Natural killer cell treated with Interleukin-12 subunit alpha and Interleukin-12 subunit beta and Interleukin-15 and Interleukin-18, amount 100 ng/mL, for 72 hours (primary cell): Measurements from ENCODE around the gene CFTR. TPM values are rescaled to one million over a fixed set of nuclear protein-coding genes. Genes with fewer than 3 reads are reported as not detected.
"Not testable (repeated sequence)": the region's sequence is repeated elsewhere in the genome, so short reads cannot be mapped to it uniquely, and the experiment has no call there.

Source experiments
- ATAC-seq, 2 donors: fragments of 150-1000 bp; cut with Tn5 transposase in 1 of 2; sonication (Bioruptor Pico), chemical (Tn5 transposase) in 1 of 2; 2 replicates each; pipeline ENCODE4 v1.10.0; 2021
- DNase-seq: peaks from one replicate; pipeline ENCODE4 v3.0.0; 2022; ENCODE audit warnings: low spot score
- H3K27ac Mint-ChIP-seq, 2 donors: 1 replicate in 1 of 2; 2 replicates in 1 of 2; pipeline ENCODE4 v1.8.0; 2022; ENCODE audit warnings: mixed read lengths in 2 of 2, mild to moderate bottlenecking in 1 of 2, moderate library complexity in 1 of 2
- H3K27me3 Mint-ChIP-seq, 2 donors: 1 replicate in 1 of 2; 2 replicates in 1 of 2; pipeline ENCODE4 v1.8.0; 2022; ENCODE audit warnings: mixed read lengths in 2 of 2
- H3K36me3 Mint-ChIP-seq: one replicate; pipeline ENCODE4 v1.8.0; 2022; ENCODE audit warnings: mixed read lengths
- H3K4me1 Mint-ChIP-seq, 2 donors: 1 replicate in 1 of 2; 2 replicates in 1 of 2; pipeline ENCODE4 v1.8.0; 2022; ENCODE audit warnings: low read depth in 2 of 2, mixed read lengths in 2 of 2, mild to moderate bottlenecking in 1 of 2
- H3K4me3 Mint-ChIP-seq: one replicate; pipeline ENCODE4 v1.8.0; 2022; ENCODE audit warnings: mixed read lengths
- H3K9me3 Mint-ChIP-seq: 2 replicates; pipeline ENCODE4 v1.8.0; 2022; ENCODE audit warnings: mixed read lengths
- total RNA-seq, 2 donors: library from RNA; stranded (reverse); gene quantifications; one replicate each; pipeline ENCODE4 v1.2.3, GENCODE V29; 2022

The CFTR gene
- not detected for total RNA-seq

- H3K27me3 Mint-ChIP-seq, result peaks cover 18 to 24% of the 10 kb centered on the region in 2 donors
- no peak within 1 kb of the TSS for H3K27ac Mint-ChIP-seq
- H3K4me3 Mint-ChIP-seq, result no peak within 1 kb of the TSS
- no peaks in the 10 kb centered on the region for H3K9me3 Mint-ChIP-seq
- no peak for ATAC-seq
- DNase-seq, result no peak
- no peaks in the 10 kb centered on the region for H3K4me1 Mint-ChIP-seq
- no peaks in the 10 kb centered on the region for H3K36me3 Mint-ChIP-seq
Observed at GRCh38 chr7:117479225-117480054, at the start of gene CFTR. Gene CFTR, plus strand, starts transcription at chr7:117480025. Its CDS starts 70 bp downstream, at chr7:117480095.

DNA sequence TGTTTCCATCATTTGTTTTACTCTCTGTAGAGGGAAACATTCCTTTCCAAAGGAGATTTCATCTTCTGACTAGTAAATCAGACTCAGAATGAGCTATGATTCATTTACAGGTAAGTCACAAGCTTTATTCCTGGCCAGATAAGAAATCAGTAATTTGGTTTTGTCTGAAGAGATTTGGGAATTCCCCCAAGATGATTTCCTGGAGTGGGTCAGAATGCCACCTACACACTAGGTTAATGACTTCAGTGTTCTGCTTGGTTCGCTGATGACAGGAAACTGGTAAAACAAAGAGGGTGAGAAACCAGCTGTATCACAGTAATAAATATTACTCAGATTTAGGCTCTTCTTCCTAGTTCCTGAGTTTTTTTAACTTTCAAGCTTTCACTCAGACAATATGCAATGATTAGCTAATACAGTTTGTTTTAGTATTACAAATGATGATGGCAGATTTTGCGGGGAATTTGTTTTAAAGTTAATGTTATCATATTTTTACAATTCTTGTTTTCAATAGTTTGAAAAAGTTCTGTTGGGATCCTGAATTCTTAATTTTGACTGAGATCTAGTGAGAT is 44.3 kb upstream of the CFTR start:
- ATAC-seq (no peak), DNase-seq (no peak)
- Mint-ChIP-seq H3K36me3 (no peaks in the 10 kb centered on the region), H3K4me3 (no peak overlapping the region), H3K4me1 (no peaks in the 10 kb centered on the region), H3K9me3 (no peaks in the 10 kb centered on the region), H3K27me3 (no peaks in the 10 kb centered on the region), H3K27ac (no peak overlapping the region)

- no peak for ATAC-seq
- Mint-ChIP-seq H3K9me3 (peaks cover 10% of the 10 kb centered on the region), H3K36me3 (no peaks in the 10 kb centered on the region), H3K4me1 (no peaks in the 10 kb centered on the region), H3K27me3 (no peaks in the 10 kb centered on the region), H3K4me3 (no peak overlapping the region), H3K27ac (no peak overlapping the region)
- no peak for DNase-seq
Observed at GRCh38 chr7:117444646-117445045, 35.2 kb upstream of the CFTR start.

- no peaks in the 10 kb centered on the region for H3K4me1 Mint-ChIP-seq
- H3K4me3 Mint-ChIP-seq, result no peak overlapping the region
- H3K36me3 Mint-ChIP-seq, result no peaks in the 10 kb centered on the region
- H3K27ac Mint-ChIP-seq, result no peak overlapping the region
- no peaks in the 10 kb centered on the region for H3K27me3 Mint-ChIP-seq
- DNase-seq (no peak), ATAC-seq (no peak)
- H3K9me3 Mint-ChIP-seq, result peaks cover 15% of the 10 kb centered on the region
Observed at GRCh38 chr7:117445206-117445605, 34.6 kb upstream of the CFTR start.

DNA sequence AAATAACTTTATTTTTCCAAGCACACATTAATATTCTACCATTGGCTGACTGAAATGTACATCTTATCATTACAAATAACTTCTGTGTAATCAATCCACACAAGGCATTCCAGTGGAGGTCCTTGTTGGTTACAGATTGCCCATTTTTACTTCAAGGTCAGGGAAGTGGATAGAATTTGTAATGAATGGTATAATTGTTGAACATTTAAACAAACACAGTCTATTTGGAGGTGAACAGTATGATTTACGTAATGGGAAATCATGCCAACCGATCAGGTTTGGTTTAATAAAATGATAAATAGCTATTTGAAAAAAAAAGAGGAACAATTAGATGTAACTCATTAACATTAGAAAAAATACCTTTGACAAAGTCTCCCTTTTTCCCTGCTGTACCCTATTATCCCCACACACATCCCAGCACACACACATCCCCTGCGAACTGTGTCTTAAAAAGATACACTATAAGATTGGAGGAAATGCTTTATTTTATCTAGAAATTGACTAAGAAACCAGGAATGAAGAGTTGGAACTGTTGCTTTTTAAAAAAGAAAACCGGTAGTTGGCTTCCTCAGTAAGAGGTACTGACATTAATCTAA is 33.5 kb upstream of the CFTR start:
- no peak for ATAC-seq

DNA sequence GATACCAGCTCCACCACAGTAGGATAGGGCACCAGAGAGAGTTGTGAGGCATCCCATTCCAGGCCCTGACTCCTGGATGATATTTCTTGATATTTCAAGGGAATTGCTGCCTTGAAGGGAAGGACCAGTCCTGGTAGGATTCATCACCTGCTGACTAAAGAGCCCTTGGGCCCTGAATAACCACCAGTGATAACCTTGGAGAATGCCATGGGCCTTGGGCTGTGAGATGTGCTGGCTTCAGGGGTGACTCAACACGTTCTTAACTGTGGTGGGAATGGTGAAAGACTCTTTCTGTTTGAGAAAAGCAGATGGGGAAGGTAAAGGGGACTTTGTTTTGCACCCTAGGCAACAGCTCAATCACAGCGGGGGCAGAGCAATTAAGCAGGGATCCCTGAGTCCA is 31.2 kb upstream of the CFTR start:
- no peaks in the 10 kb centered on the region for H3K36me3 Mint-ChIP-seq
- H3K4me1 Mint-ChIP-seq, result no peaks in the 10 kb centered on the region
- DNase-seq, result no peak

More for the DNA sequence above, 33.5 kb upstream of the CFTR start:
- Mint-ChIP-seq H3K36me3 (no peaks in the 10 kb centered on the region), H3K27ac (no peak overlapping the region), H3K4me3 (no peak overlapping the region), H3K4me1 (no peaks in the 10 kb centered on the region), H3K27me3 (no peaks in the 10 kb centered on the region), H3K9me3 (peaks cover 25% of the 10 kb centered on the region)
- no peak for DNase-seq

GRCh38 chr7:117458977-117459583 is 20.7 kb upstream of the CFTR start:
- H3K27ac Mint-ChIP-seq, result no peak overlapping the region

More for the DNA sequence above, 31.2 kb upstream of the CFTR start:
- Mint-ChIP-seq H3K9me3 (peaks cover 29% of the 10 kb centered on the region), H3K27ac (no peak overlapping the region), H3K4me3 (no peak overlapping the region), H3K27me3 (no peaks in the 10 kb centered on the region)
- ATAC-seq, result no peak

GRCh38 chr7:117459735-117460134 is 20.1 kb upstream of the CFTR start:
- Mint-ChIP-seq H3K27me3 (no peaks in the 10 kb centered on the region), H3K27ac (no peak overlapping the region), H3K9me3 (peaks cover 3% of the 10 kb centered on the region), H3K4me3 (no peak overlapping the region), H3K36me3 (no peaks in the 10 kb centered on the region), H3K4me1 (no peaks in the 10 kb centered on the region)
- ATAC-seq, result no peak
- no peak for DNase-seq

More at GRCh38 chr7:117458977-117459583, 20.7 kb upstream of the CFTR start:
- Mint-ChIP-seq H3K4me1 (no peaks in the 10 kb centered on the region), H3K9me3 (peaks cover 3% of the 10 kb centered on the region), H3K27me3 (no peaks in the 10 kb centered on the region), H3K36me3 (no peaks in the 10 kb centered on the region), H3K4me3 (no peak overlapping the region)
- no peak for ATAC-seq
- no peak for DNase-seq

DNA sequence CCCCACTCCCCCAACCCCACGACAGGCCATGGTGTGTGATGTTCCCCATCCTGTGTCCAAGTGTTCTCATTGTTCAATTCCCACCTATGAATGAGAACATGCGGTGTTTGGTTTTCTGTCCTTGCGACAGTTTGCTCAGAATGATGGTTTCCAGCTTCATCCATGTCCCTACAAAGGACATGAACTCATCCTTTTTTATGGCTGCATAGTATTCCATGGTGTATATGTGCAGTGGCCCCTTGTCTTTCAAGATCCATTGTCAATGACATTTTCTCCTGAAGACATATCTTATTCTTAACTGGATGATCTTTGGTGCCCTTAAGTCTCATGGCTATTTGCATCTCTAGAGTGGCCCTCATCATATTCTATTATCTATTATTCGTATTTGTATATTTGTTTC is 19.0 kb upstream of the CFTR start:
- H3K4me1 Mint-ChIP-seq, H3K27me3 Mint-ChIP-seq, H3K36me3 Mint-ChIP-seq, DNase-seq, H3K9me3 Mint-ChIP-seq, H3K27ac Mint-ChIP-seq, ATAC-seq, H3K4me3 Mint-ChIP-seq: not testable (repeated sequence)

DNA sequence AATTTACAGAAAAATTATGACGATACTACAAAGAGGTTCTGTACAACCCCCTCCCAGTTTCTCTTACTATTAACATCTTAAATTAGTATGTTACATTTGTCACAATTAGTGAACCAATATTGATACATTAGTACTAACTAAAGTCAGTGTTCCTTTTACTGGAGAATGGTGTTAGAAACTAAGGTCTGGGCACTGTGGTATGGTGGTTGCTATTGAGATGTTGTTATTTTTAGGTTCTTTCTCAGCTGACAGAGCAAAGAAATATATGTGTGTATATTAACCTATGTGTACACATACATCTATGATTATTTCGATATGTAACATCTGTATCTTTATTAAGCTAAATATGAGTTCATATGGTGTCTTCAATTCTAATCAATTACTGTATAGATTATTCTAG is 11.7 kb upstream of the CFTR start:
- Mint-ChIP-seq H3K9me3 (no peaks in the 10 kb centered on the region), H3K36me3 (no peaks in the 10 kb centered on the region)

DNA sequence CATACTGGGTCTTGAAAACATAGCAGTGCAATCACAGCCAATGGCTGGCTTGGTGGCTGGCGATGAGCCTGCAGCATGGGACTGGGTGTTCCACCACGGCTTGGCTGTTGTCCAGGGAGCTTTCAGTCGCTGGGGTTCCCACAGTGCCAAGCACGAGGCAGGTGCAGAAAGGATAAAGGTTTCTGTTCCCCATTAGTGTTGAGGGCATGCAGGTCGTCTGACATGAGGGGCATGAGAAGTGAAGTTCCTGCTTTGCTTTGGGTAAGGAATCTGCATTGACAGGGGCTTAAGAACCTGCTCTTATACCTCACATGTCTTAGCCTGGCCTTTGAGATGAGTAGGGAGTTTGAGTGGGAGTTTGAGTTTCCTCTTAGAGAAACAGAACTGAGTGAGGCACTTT is 9.0 kb upstream of the CFTR start:
- Mint-ChIP-seq H3K4me3 (no peak overlapping the region), H3K4me1 (no peaks in the 10 kb centered on the region), H3K9me3 (no peaks in the 10 kb centered on the region), H3K27ac (no peak overlapping the region), H3K36me3 (no peaks in the 10 kb centered on the region), H3K27me3 (no peaks in the 10 kb centered on the region)
- DNase-seq (no peak), ATAC-seq (no peak)

More for the DNA sequence above, 11.7 kb upstream of the CFTR start:
- H3K27me3 Mint-ChIP-seq, result no peaks in the 10 kb centered on the region
- DNase-seq, result no peak
- no peak overlapping the region for H3K27ac Mint-ChIP-seq
- H3K4me1 Mint-ChIP-seq, result no peaks in the 10 kb centered on the region
- ATAC-seq, result no peak
- no peak overlapping the region for H3K4me3 Mint-ChIP-seq

- H3K4me3 Mint-ChIP-seq, result no peak overlapping the region
- no peaks in the 10 kb centered on the region for H3K9me3 Mint-ChIP-seq
- H3K4me1 Mint-ChIP-seq, result no peaks in the 10 kb centered on the region
- no peak for DNase-seq
- no peaks in the 10 kb centered on the region for H3K27me3 Mint-ChIP-seq
- no peak for ATAC-seq
- H3K36me3 Mint-ChIP-seq, result no peaks in the 10 kb centered on the region
- no peak overlapping the region for H3K27ac Mint-ChIP-seq
Observed at GRCh38 chr7:117472335-117472734, 7.5 kb upstream of the CFTR start.

GRCh38 chr7:117476557-117477215 is 3.1 kb upstream of the CFTR start:
- Mint-ChIP-seq H3K36me3 (no peaks in the 10 kb centered on the region), H3K9me3 (no peaks in the 10 kb centered on the region), H3K27me3 (peaks cover 15 to 24% of the 10 kb centered on the region in 2 donors), H3K4me3 (no peak overlapping the region), H3K27ac (no peak overlapping the region), H3K4me1 (no peaks in the 10 kb centered on the region)
- no peak for DNase-seq
- ATAC-seq, result no peak
